Activated T-helper 1 cell treated with anti-CD3 and anti-CD28 coated beads, Interleukin-12 subunit alpha, Interleukin-12 subunit beta, Interleukin-2, Interleukin-4 antibody, amounts not matched to agents 30 ng/mL and 10 ng/mL and 1 ng/mL, durations not matched to agents 14 hours and 24 hours and 36 hours (primary cell): Measurements from ENCODE around the gene CSTB. TPM values are rescaled to one million over a fixed set of nuclear protein-coding genes. Genes with fewer than 3 reads are reported as not detected.

ENCODE experiments used
- DNase-seq: peaks from one replicate; pipeline ENCODE4 v3.0.0; 2021; ENCODE audit warnings: low spot score
- H3K27ac Mint-ChIP-seq: one replicate; pipeline ENCODE4 v1.8.0; 2021; ENCODE audit warnings: mild to moderate bottlenecking, mixed read lengths
- H3K27me3 Mint-ChIP-seq: one replicate; pipeline ENCODE4 v1.8.0; 2022; ENCODE audit warnings: mild to moderate bottlenecking, moderate library complexity, mixed read lengths; ENCODE audit not compliant: insufficient read depth
- H3K36me3 Mint-ChIP-seq: one replicate; pipeline ENCODE4 v1.8.0; 2021; ENCODE audit warnings: low read depth, mixed read lengths
- H3K4me1 Mint-ChIP-seq: one replicate; pipeline ENCODE4 v1.8.0; 2021; ENCODE audit warnings: low read depth, mixed read lengths
- H3K4me3 Mint-ChIP-seq: one replicate; pipeline ENCODE4 v1.8.0; 2021; ENCODE audit warnings: mild to moderate bottlenecking, moderate library complexity, mixed read lengths
- H3K9me3 Mint-ChIP-seq: one replicate; pipeline ENCODE4 v1.8.0; 2021; ENCODE audit warnings: mixed read lengths
- intact Hi-C: fragments of 100-400 bp; cut with micrococcal nuclease; formaldehyde crosslinking; loops from one replicate; pipeline ENCODE4 v1.15.1; 2024
- total RNA-seq: library from RNA; stranded (reverse); gene quantifications from 2 replicates; pipeline ENCODE4 v1.2.3, GENCODE V29; 2022

The CSTB gene
- total RNA-seq, 1 donor from 2014 or later: 52.4 TPM

DNA sequence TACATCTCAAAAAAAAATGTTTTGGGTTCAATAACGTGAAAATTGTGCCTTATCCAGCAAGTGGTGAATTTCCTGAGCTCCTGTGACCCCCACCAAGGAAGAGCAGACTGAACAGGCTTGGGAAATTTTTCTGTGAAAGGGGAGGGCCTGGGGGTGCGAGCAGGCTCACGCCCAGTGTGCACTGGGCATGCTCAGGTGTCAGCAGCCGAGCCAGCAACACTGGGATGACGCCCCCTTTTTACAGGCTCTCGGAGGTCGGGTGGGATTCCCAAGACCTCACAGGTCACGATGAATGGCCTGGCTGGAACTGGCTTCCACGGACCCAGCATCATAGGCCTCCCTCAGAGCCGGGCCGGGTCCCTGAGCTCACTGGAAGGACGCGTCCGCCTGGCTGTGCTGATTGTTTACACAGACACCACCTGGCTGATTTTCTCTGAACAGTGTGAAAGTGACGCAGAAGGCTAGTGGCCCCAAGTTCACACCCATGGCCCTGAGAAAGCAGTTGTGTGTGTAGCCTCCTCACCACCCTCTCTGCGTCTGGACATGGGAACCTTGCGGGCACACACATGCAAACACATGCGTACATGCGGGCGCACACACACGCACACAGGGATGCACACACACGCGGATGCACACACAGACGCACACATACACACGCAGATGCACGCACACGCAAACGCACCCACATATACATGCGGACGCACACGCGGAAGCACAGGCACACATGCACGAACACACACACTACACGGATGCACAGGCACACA lies 9.2 kb downstream of the CSTB start:
- intact Hi-C loops: no loop called here
- Mint-ChIP-seq H3K27me3 (no peaks in the 10 kb centered on the region), H3K9me3 (peaks cover 7% of the 10 kb centered on the region), H3K4me1 (no peaks in the 10 kb centered on the region), H3K36me3 (peaks cover 13% of the 10 kb centered on the region), H3K4me3 (no peak overlapping the region), H3K27ac (no peak overlapping the region)
- no peak for DNase-seq

GRCh38 chr21:43764576-43765495 lies 11.3 kb downstream of the CSTB start:
- intact Hi-C loops: no loop called here
- Mint-ChIP-seq H3K36me3 (peaks cover 6% of the 10 kb centered on the region), H3K27ac (no peak overlapping the region), H3K27me3 (no peaks in the 10 kb centered on the region), H3K9me3 (no peaks in the 10 kb centered on the region), H3K4me1 (no peaks in the 10 kb centered on the region), H3K4me3 (no peak overlapping the region)
- DNase-seq: no peak

GRCh38 chr21:43763901-43764523 lies 12.1 kb downstream of the CSTB start:
- Mint-ChIP-seq H3K27me3 (no peaks in the 10 kb centered on the region), H3K4me3 (no peak overlapping the region), H3K36me3 (peaks cover 6% of the 10 kb centered on the region), H3K9me3 (no peaks in the 10 kb centered on the region), H3K4me1 (no peaks in the 10 kb centered on the region), H3K27ac (no peak overlapping the region)
- DNase-seq: no peak
- intact Hi-C loops: no loop called here

DNA sequence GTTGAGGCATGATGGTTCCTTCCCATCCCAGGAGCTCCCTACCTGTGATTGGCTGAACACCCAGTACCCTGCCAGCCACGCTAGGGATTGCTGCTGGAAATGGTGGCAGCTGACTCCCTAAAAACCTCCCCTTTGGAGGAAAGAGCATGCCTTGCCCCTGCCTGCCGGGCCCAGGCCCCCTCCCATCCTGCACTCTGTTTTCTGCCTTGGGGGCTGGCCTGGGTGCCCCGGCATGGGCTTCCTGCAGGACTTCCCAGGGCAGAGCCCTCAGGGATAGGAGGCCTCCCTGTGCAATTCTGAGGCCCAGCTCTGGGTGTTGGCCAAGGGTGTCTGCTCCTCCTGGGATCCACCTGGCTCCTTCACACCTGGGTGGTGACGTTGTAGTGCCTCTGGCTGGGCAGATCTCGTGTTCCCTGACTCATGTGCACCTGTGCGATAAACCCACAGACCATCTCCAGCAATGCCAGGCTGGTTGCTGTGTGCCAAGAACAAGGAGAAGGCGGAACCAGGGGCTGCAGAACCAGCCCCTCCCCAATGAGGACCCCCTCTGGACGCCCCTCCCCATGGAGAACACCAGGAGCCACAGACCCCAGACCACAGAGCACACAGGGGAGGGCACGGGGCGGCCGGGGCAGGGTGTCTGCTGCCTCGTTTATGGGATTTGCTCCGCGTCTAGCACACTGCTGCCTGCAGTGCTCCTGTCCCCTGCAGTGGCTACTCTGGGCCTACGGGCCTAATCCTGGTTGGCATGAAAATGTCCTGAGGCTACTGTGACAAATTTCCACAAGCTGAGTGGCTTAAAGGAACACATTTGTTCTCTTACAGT lies 13.6 kb downstream of the CSTB start:
- H3K27ac Mint-ChIP-seq: no peak overlapping the region
- intact Hi-C loops: no loop called here
- H3K4me3 Mint-ChIP-seq: no peak overlapping the region
- no peaks in the 10 kb centered on the region for H3K9me3 Mint-ChIP-seq
- no peak for DNase-seq
- no peaks in the 10 kb centered on the region for H3K4me1 Mint-ChIP-seq
- peaks cover 6% of the 10 kb centered on the region for H3K36me3 Mint-ChIP-seq
- no peaks in the 10 kb centered on the region for H3K27me3 Mint-ChIP-seq

- DNase-seq: no peak
- intact Hi-C loops: no loop called here
- Mint-ChIP-seq H3K36me3 (peaks cover 6% of the 10 kb centered on the region), H3K4me3 (no peak overlapping the region), H3K27me3 (no peaks in the 10 kb centered on the region), H3K4me1 (no peaks in the 10 kb centered on the region), H3K9me3 (no peaks in the 10 kb centered on the region), H3K27ac (no peak overlapping the region)
Measured at GRCh38 chr21:43761886-43762285, 14.2 kb downstream of the CSTB start.

DNA sequence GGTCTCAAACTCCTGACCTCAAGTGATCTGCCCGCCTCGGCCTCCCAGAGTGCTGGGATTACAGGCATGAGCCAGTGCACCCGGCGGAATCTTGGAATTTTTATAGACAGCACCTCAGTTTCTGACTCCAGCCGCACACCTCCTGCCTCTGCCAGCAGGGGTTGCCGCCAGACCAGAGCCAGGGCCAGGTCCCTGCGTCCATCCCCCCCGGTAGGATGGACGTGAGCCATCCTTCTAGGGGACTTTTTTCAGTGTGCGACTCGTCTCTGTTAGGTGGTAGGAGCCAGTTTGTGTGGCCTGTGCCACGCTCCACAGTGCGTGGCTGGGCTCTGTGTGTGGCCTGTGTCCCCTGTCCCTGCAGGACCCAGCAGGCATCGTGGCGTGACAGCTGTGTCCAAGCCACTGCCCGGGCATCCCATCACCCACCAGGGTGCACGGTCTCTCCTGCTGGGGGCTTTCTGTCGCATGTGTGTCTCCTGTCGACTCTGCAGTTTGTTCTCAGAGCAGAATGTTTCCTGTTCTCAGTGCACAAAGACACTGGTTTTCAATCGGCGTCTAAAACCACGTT lies 15.6 kb downstream of the CSTB start:
- Mint-ChIP-seq H3K27ac (no peak overlapping the region), H3K4me1 (no peaks in the 10 kb centered on the region), H3K36me3 (peaks cover 10% of the 10 kb centered on the region), H3K9me3 (no peaks in the 10 kb centered on the region), H3K4me3 (no peak overlapping the region), H3K27me3 (no peaks in the 10 kb centered on the region)
- DNase-seq: no peak
- intact Hi-C loops: no loop called here

DNA sequence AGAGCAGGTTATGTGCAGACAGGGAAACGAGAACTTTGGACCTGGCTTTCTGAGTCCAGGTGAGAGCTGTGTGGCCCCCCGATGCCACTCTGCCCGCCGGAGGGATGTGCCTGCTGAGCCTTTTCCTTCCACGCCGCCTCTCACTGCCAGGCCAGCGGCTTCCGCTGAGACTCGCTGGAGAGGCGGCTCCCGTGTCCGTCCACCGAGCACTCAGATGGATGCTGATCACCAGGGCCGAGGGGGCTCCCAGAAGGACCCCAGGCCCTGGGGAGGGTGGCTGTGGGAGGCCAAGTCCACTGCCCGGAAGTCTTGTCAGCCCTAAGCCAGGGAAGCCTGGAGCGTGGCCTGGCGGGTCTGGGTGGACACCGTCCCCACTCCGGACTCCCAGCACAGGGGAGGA lies 16.5 kb downstream of the CSTB start:
- H3K4me3 Mint-ChIP-seq: no peak overlapping the region
- no peaks in the 10 kb centered on the region for H3K27me3 Mint-ChIP-seq
- H3K36me3 Mint-ChIP-seq: peaks cover 10% of the 10 kb centered on the region
- H3K9me3 Mint-ChIP-seq: no peaks in the 10 kb centered on the region
- no peak overlapping the region for H3K27ac Mint-ChIP-seq
- no peak for DNase-seq
- intact Hi-C loops: no loop called here
- H3K4me1 Mint-ChIP-seq: no peaks in the 10 kb centered on the region

- no peaks in the 10 kb centered on the region for H3K9me3 Mint-ChIP-seq
- no peak overlapping the region for H3K27ac Mint-ChIP-seq
- intact Hi-C loops: no loop called here
- DNase-seq: no peak
- peaks cover 15% of the 10 kb centered on the region for H3K36me3 Mint-ChIP-seq
- no peaks in the 10 kb centered on the region for H3K27me3 Mint-ChIP-seq
- no peaks in the 10 kb centered on the region for H3K4me1 Mint-ChIP-seq
- no peak overlapping the region for H3K4me3 Mint-ChIP-seq
Measured at GRCh38 chr21:43758811-43759210, 17.3 kb downstream of the CSTB start.

DNA sequence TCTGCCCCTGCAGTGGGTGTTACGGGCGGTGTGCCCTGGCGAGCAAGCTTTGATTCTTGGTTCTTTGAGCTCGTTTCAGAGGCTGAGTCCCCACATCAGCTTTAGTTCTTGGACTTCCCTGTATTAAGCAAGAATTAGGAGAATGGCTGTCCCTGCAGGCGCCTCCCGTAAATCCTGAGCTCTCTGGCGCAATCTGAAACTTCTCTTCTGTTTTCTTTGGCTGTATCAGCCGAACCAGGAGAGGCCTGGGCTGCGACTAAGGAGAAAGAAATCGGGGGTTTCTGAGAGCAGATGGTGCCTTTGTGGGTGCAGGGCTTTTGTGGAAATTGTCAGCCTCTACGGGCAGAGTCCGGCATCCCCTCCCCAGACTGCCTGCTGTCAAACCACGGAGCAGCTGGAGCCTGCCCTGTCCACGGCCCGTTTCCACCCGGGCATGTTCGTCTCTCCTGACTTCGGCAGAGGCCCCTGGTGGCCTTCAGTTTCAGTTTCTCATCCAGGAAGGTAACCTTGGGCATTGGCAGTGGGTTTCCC lies 17.9 kb downstream of the CSTB start:
- DNase-seq: no peak
- no peak overlapping the region for H3K4me3 Mint-ChIP-seq
- intact Hi-C loops: no loop called here
- no peak overlapping the region for H3K27ac Mint-ChIP-seq
- no peaks in the 10 kb centered on the region for H3K4me1 Mint-ChIP-seq
- no peaks in the 10 kb centered on the region for H3K27me3 Mint-ChIP-seq
- H3K9me3 Mint-ChIP-seq: no peaks in the 10 kb centered on the region
- H3K36me3 Mint-ChIP-seq: peaks cover 15% of the 10 kb centered on the region

- peaks cover 14% of the 10 kb centered on the region for H3K36me3 Mint-ChIP-seq
- H3K27me3 Mint-ChIP-seq: no peaks in the 10 kb centered on the region
- H3K4me3 Mint-ChIP-seq: no peak overlapping the region
- no peaks in the 10 kb centered on the region for H3K4me1 Mint-ChIP-seq
- no peak for DNase-seq
- intact Hi-C loops: no loop called here
- no peaks in the 10 kb centered on the region for H3K9me3 Mint-ChIP-seq
- no peak overlapping the region for H3K27ac Mint-ChIP-seq
Measured at GRCh38 chr21:43757601-43758000, 18.5 kb downstream of the CSTB start.

GRCh38 chr21:43755820-43756594 lies 20.1 kb downstream of the CSTB start:
- Mint-ChIP-seq H3K27ac (no peak overlapping the region), H3K9me3 (no peaks in the 10 kb centered on the region), H3K4me3 (no peak overlapping the region), H3K4me1 (no peaks in the 10 kb centered on the region), H3K27me3 (no peaks in the 10 kb centered on the region), H3K36me3 (peaks cover 14% of the 10 kb centered on the region)
- intact Hi-C loops: no loop called here
- no peak for DNase-seq
